Mucosa of descending colon (tissue), 3 donors: ENCODE data around the gene FGFR2. TPM values are rescaled to one million over a fixed set of nuclear protein-coding genes. Genes with fewer than 3 reads are reported as not detected.

Experiments
- ATAC-seq: fragments of 200-7000 bp; cut with Tn5 transposase; one replicate; pipeline ENCODE4 v1.9.1; 2020; ENCODE audit warnings: mild to moderate bottlenecking, moderate library complexity
- DNase-seq, 3 donors: peaks; one replicate each; pipeline ENCODE4 v3.0.0-alpha.2; 2020
- H3K36me3 ChIP-seq: fragments of 200-600 bp; one replicate; pipeline ENCODE4 v1.8.0; 2021; ENCODE audit warnings: low read depth, mild to moderate bottlenecking
- H3K4me1 ChIP-seq: fragments of 200-600 bp; one replicate; pipeline ENCODE4 v1.8.0; 2021; ENCODE audit warnings: low read depth, mild to moderate bottlenecking
- H3K4me3 ChIP-seq: fragments of 200-600 bp; one replicate; pipeline ENCODE4 v1.8.0; 2021; ENCODE audit warnings: mild to moderate bottlenecking
- H3K9me3 ChIP-seq: fragments of 200-600 bp; one replicate; pipeline ENCODE4 v1.8.0; 2021; ENCODE audit warnings: mild to moderate bottlenecking
- intact Hi-C, 2 donors: fragments of 100-400 bp; cut with DNase I in 1 of 2; cut with micrococcal nuclease in 1 of 2; formaldehyde crosslinking; loops; one replicate each; pipeline versions ENCODE4 v1.11.0 to v1.11.1; 2022; cut with DNase I, micrococcal nuclease
- total RNA-seq, 3 donors: library from RNA; stranded (reverse); fragmentation: NEBNext Ultra II Directional in 2 of 3; extraction: Animal tissue kit (Norgen Biotek cat#: 25700) in 2 of 3; gene quantifications; one replicate each; pipeline versions ENCODE4 v1.2.1 to v1.2.4, GENCODE V29; 2021 to 2023
- TF ChIP-seq, protein P1 (sequence below): fragments of 200-600 bp; IDR thresholded peaks from one replicate; pipeline ENCODE4 v1.8.0; 2022; ENCODE audit warnings: antibody characterized with exemption, mild to moderate bottlenecking
- donor health status: DM: no; HTN: no; CAD: no; lungs with moderate emphysema.
- donor health status: DM: no; HTN: no; CAD: no.
- donor health status: DM: no; HTN: yes; CAD: no.

The FGFR2 gene
- total RNA-seq, 3 donors from 2014 or later, result 64.3 to 138 (median 77.5) TPM

DNA sequence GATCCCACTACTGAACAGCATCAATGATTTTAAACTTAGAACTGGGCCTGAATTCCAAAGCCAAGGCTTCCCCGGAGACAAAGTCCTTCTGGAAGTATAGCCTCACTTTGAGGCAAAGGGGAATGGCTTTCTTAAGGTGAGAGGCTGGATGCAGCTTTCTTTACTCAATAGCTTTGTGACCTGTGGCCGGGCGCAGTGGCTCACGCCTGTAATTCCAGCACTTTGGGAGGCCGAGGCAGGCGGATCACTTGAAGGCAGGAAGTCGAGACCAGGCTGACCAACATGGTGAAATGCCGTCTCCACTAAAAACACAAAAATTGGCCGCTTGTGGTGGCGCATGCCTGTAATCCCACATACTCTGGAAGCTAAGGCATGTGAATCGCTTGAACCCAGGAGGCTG, 3.2 kb upstream of the FGFR2 start:
- no peaks in the 10 kb centered on the region for H3K9me3 ChIP-seq
- ATAC-seq, result no peak
- H3K4me3 ChIP-seq, result no peak overlapping the region
- DNase-seq, result no peak
- TF ChIP-seq, protein P1, sequence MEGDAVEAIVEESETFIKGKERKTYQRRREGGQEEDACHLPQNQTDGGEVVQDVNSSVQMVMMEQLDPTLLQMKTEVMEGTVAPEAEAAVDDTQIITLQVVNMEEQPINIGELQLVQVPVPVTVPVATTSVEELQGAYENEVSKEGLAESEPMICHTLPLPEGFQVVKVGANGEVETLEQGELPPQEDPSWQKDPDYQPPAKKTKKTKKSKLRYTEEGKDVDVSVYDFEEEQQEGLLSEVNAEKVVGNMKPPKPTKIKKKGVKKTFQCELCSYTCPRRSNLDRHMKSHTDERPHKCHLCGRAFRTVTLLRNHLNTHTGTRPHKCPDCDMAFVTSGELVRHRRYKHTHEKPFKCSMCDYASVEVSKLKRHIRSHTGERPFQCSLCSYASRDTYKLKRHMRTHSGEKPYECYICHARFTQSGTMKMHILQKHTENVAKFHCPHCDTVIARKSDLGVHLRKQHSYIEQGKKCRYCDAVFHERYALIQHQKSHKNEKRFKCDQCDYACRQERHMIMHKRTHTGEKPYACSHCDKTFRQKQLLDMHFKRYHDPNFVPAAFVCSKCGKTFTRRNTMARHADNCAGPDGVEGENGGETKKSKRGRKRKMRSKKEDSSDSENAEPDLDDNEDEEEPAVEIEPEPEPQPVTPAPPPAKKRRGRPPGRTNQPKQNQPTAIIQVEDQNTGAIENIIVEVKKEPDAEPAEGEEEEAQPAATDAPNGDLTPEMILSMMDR, result no peak
- intact Hi-C loops, result no loop called here
- H3K36me3 ChIP-seq, result no peaks in the 10 kb centered on the region
- H3K4me1 ChIP-seq, result no peaks in the 10 kb centered on the region

DNA sequence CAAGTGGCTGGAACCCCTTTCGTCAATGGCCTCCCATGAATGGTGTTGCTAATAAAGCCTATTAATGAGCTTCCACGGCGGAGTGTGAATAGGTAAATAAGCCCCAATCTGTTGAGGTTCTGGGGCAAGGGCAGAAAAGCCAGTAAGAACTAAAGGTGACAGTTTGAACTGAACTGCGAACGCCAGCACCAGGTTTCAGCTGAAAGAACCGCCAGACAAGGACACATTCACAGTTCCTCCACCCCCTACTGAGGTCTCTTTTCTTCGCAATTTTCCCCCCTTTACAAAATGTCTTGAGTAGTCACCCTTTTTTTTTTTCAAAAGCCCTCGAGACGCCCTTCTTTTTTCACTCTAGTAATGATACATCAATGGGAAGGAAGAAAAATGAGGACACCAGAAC, 2.4 kb upstream of the FGFR2 start:
- no peaks in the 10 kb centered on the region for H3K9me3 ChIP-seq
- no peak for ATAC-seq
- TF ChIP-seq, protein P1, result no peak
- intact Hi-C loops, result no loop called here
- no peaks in the 10 kb centered on the region for H3K36me3 ChIP-seq
- no peaks in the 10 kb centered on the region for H3K4me1 ChIP-seq
- H3K4me3 ChIP-seq, result no peak overlapping the region
- DNase-seq, result no peak

DNA sequence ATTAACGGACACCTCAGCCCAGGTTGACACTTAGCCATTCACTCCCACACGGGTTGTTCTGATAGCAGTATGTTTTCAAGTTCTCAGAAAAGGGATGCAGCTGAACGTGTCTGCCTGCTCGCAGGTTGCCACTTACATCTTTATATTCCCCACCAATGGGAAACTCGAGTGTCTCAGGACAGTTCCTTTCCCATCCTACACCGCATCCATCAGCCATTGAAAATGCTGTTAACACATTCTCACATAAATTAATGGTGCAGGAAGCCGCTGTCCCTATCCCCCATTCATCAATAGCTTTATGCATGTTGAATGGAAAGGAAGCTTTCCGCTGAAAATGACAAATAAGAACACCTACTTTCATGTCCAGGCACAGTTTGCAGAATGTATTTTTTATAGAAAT, 1.7 kb upstream of the FGFR2 start:
- H3K36me3 ChIP-seq, result no peaks in the 10 kb centered on the region
- no peaks in the 10 kb centered on the region for H3K9me3 ChIP-seq
- H3K4me1 ChIP-seq, result no peaks in the 10 kb centered on the region
- ATAC-seq (no peak), DNase-seq (no peak)
- TF ChIP-seq, protein P1, result no peak
- intact Hi-C loops, result loop anchor here (10.0 kb wide), 2 partner anchors 65 to 75 kb away; no protein-coding TSS in a partner anchor
- no peak overlapping the region for H3K4me3 ChIP-seq

DNA sequence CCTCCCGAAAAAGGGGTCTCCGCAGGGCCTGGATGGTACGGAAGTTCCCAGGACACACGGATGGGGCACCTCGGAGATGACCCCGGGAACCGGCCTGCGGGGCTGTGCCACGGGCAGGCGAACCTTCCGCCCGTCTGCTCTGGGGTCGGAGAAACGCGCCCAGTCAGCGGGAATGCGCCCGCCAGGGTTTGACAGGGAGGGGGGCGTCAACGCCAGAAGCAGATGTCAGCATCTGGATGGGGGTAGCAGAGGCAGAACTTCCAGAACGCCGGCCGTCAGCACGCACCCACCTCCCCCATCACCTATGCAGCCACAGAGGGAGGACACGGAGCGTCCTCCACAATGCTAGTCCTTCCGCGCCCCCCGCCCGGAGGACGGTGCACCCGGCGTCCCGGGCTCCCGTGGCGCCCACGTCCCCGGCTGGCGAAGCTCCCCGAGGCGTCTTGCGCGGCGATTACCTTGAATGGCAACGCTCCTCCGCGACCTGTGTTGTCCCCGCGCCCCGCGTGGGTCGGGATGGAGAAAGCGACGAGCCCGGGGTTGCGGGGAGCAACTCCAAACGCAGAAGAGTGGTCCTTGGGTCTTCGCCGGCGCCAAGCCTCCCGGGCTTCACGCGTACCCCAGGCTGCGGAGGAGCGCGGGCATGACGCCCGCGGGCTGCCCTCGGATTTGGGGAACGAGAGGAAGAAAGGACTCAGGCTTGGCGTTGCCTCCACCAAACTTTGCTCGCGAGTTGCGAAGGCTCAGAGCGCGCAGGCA, 561 bp downstream of the FGFR2 start:
- Histone ChIP-seq H3K4me3 (peak overlapping the region; percentile 52), H3K36me3 (no peaks in the 10 kb centered on the region), H3K4me1 (no peaks in the 10 kb centered on the region), H3K9me3 (no peaks in the 10 kb centered on the region)
- ATAC-seq (peak; percentile 16), DNase-seq (peak; percentile 16 to 61 (median 60))
- TF ChIP-seq, protein P1, result no peak
- intact Hi-C loops, result loop anchor here (10.0 kb wide), 2 partner anchors 63 to 73 kb away; no protein-coding TSS in a partner anchor

DNA sequence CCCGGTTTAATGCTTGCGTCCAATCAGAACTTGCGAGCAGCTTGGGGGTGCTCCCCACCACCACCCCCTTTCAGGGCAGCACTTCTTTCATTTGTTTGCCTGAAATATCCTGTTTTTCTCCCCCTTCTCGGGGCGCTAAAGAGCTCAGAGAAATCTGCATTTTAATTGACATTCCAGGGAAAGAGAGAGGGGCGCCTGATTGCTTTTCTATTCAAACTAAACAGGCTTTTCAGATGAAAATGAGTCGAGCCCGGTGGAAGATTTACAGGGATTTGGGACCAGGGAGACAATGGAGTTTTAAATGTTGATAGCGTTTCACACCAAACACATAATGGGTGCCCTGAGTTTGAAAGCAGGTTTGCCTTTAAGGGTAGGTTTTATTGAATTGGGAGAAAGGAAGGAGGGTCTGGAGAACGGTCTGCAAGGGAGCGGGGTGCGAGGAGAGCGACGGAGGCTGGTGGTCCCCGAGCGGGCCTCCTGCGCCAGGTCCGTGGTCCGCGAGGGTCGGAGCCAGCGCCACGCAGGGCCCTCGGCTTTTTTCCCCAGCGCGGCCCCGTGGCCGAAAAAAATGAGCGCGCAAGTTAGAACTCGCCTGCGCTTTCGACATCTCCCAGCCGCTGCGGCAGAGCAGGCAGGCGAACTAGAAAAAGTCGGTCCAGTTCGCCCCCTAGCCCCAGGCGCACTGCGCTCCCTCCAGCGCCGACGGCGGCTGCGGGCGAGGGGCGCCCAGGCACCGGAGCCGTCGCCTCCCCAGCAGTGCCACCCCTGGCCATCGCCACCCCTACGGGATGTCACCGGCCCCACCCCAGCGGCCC, 1.3 kb downstream of the FGFR2 start:
- peak; percentile 58 for ATAC-seq
- Histone ChIP-seq H3K9me3 (no peaks in the 10 kb centered on the region), H3K36me3 (no peaks in the 10 kb centered on the region), H3K4me3 (peak overlapping the region; percentile 52), H3K4me1 (no peaks in the 10 kb centered on the region)
- intact Hi-C loops, result loop anchor here (10.0 kb wide), 2 partner anchors 62 to 72 kb away; no protein-coding TSS in a partner anchor
- DNase-seq, result peak; percentile 59 to 68 (median 63)
- TF ChIP-seq, protein P1, result no peak
